H1 (cell line): ENCODE measurements around the gene CHCHD3.

Experiments
- CTCF ChIP-seq, 3 experiments: IDR thresholded peaks; 1 replicate in 2 of 3; 2 replicates in 1 of 3; pipeline versions ENCODE4 v1.5.1 to v1.6.1; 2011; ENCODE audit warnings: low read length in 3 of 3, mild to moderate bottlenecking in 3 of 3, inconsistent platforms in 2 of 3, low read depth in 1 of 3, moderate library complexity in 1 of 3; ENCODE audit not compliant: insufficient read depth in 1 of 3; ENCODE audit errors: control extremely low read depth in 1 of 3
- EZH2 ChIP-seq: fragments of 200-600 bp; sonication (generic); IDR thresholded peaks from 2 replicates; pipeline ENCODE4 v1.7.1; 2012; ENCODE audit warnings: low read depth, mild to moderate bottlenecking, moderate library complexity, low read length, inconsistent platforms; ENCODE audit not compliant: severe bottlenecking
- KDM5A ChIP-seq: fragments of 200-600 bp; IDR thresholded peaks from 2 replicates; pipeline ENCODE4 v1.7.1; 2012; ENCODE audit warnings: mild to moderate bottlenecking, low read length, inconsistent platforms, mixed read lengths
- MAX ChIP-seq: IDR thresholded peaks from 2 replicates; pipeline ENCODE4 v1.6.1; 2012; ENCODE audit warnings: inconsistent platforms
- POLR2A ChIP-seq, 2 experiments: IDR thresholded peaks; 1 replicate in 1 of 2; 2 replicates in 1 of 2; pipeline ENCODE4 v1.6.1; 2011; ENCODE audit warnings: low read depth in 2 of 2, low read length in 2 of 2, mild to moderate bottlenecking in 2 of 2; ENCODE audit errors: control extremely low read depth in 1 of 2
- RFX5 ChIP-seq: IDR thresholded peaks from 2 replicates; pipeline ENCODE4 v1.6.1; 2011; ENCODE audit warnings: low read depth, low read length, improper control_type of control experiment, borderline replicate concordance

GRCh38 chr7:132969520-132969919, 112.4 kb downstream of the CHCHD3 start:
- TF ChIP-seq EZH2 (no peak), POLR2A (IDR thresholded peaks at IDR 0.05; ENCODE audit: control extremely low read depth in 1 of 2, low read depth in 2 of 2, low read length in 2 of 2) (no peak), CTCF (IDR thresholded peaks at IDR 0.05; ENCODE audit: control extremely low read depth in 1 of 3, insufficient read depth in 1 of 3, low read depth in 1 of 3, low read length in 3 of 3) (no peak), MAX (no peak), KDM5A (no peak), RFX5 (no peak)
